A549 (cell line): ENCODE measurements around the gene ITPKC. TPM values are rescaled to one million over a fixed set of nuclear protein-coding genes. Genes with fewer than 3 reads are reported as not detected.
A peak's percentile ranks its signal among the peaks of the same experiment; 100 is the strongest.

ENCODE experiments used
- ATAC-seq, 2 experiments: fragments of 200-7000 bp in 1 of 2; fragments of >200 bp in 1 of 2; cut with Nextera tagmentation in 1 of 2; cut with Tn5 transposase in 1 of 2; 3 replicates each; pipeline versions ENCODE4 v1.8.0 to v1.9.1; 2018 to 2020; ENCODE audit warnings: mild to moderate bottlenecking in 1 of 2, moderate library complexity in 1 of 2
- CTCF ChIA-PET: fragments of 300-600 bp; sonication (Branson Sonifier 250); formaldehyde crosslinking; extraction: SDS; loops from one replicate; lab custom pipeline; 2021; ENCODE audit warnings: antibody characterized with exemption, inconsistent platforms; lab: Yijun Ruan, JAX
- POLR2A ChIA-PET: fragments of 350-600 bp; formaldehyde crosslinking; extraction: SDS; loops from one replicate; lab custom pipeline; 2021; ENCODE audit warnings: antibody characterized with exemption, inconsistent platforms; lab: Yijun Ruan, JAX
- DNase-seq, 2 experiments: peaks; one replicate each; pipeline versions ENCODE4 v3.0.0 to v3.0.0-alpha.2; 2011 to 2016; ENCODE audit warnings: low read depth in 1 of 2, low spot score in 1 of 2
- FAIRE-seq: peaks from 2 replicates; lab custom pipeline; 2011; peaks lifted over from hg19 to GRCh38; lab: Jason Lieb, UNC
- H3K27ac ChIP-seq, 2 experiments: fragments of >200 bp; sonication (Bioruptor Twin); formaldehyde crosslinking; 3 replicates each; pipeline ENCODE4 v1.5.1; 2016 to 2017
- H3K4me1 ChIP-seq: fragments of >200 bp; sonication (Bioruptor Twin); formaldehyde crosslinking; 3 replicates; pipeline ENCODE4 v1.6.1; 2016
- H3K4me2 ChIP-seq: fragments of >200 bp; sonication (Bioruptor Twin); formaldehyde crosslinking; 3 replicates; pipeline ENCODE4 v1.6.1; 2016
- H3K4me3 ChIP-seq: fragments of >200 bp; sonication (Bioruptor Twin); formaldehyde crosslinking; 3 replicates; pipeline ENCODE4 v1.5.1; 2016
- H3K9me3 ChIP-seq: fragments of >200 bp; sonication (Bioruptor Twin); formaldehyde crosslinking; 3 replicates; pipeline ENCODE4 v1.6.1; 2016
- ATOH8 ChIP-seq: fragments of 250-450 bp; sonication (Bioruptor Pico); IDR thresholded peaks from 2 replicates; pipeline ENCODE4 v1.5.0; 2020; ENCODE audit warnings: low read depth, mild to moderate bottlenecking, moderate library complexity
- BHLHE40 ChIP-seq: IDR thresholded peaks from 2 replicates; pipeline ENCODE4 v1.6.1; 2012; ENCODE audit warnings: low read depth, low read length, inconsistent platforms
- CEBPB ChIP-seq, 2 experiments: fragments of >200 bp in 1 of 2; sonication (Bioruptor Twin) in 1 of 2; formaldehyde crosslinking in 1 of 2; IDR thresholded peaks; 2 replicates each; pipeline ENCODE4 v1.6.1; 2012 to 2016
- CHD2 ChIP-seq: fragments of 150-350 bp; IDR thresholded peaks from 2 replicates; pipeline ENCODE4 v1.6.1; 2014; ENCODE audit warnings: low read length; ENCODE audit not compliant: partially characterized antibody
- CHD4 ChIP-seq: fragments of 200-600 bp; sonication (generic); IDR thresholded peaks from 2 replicates; pipeline ENCODE4 v1.6.1; 2016; ENCODE audit warnings: antibody characterized with exemption, mild to moderate bottlenecking, borderline replicate concordance
- EHMT2 ChIP-seq: fragments of 200-600 bp; sonication (generic); IDR thresholded peaks from 2 replicates; pipeline ENCODE4 v1.6.1; 2016; ENCODE audit warnings: antibody characterized with exemption, low read depth, mild to moderate bottlenecking, moderate library complexity
- EP300 ChIP-seq, 2 experiments: fragments of >200 bp; sonication (Bioruptor Twin); formaldehyde crosslinking; IDR thresholded peaks; 2 replicates in 1 of 2; 3 replicates in 1 of 2; pipeline ENCODE4 v1.6.1; 2016 to 2017
- FOSB ChIP-seq: fragments of 250-450 bp; sonication (Bioruptor Pico); IDR thresholded peaks from 2 replicates; pipeline ENCODE4 v1.5.0; 2020; ENCODE audit warnings: mild to moderate bottlenecking, moderate library complexity
- HES2 ChIP-seq: fragments of >200 bp; sonication (Bioruptor Twin); formaldehyde crosslinking; IDR thresholded peaks from 2 replicates; pipeline ENCODE4 v1.6.1; 2016
- HEYL ChIP-seq: fragments of 250-450 bp; sonication (Bioruptor Pico); IDR thresholded peaks from 2 replicates; pipeline ENCODE4 v1.8.0; 2021; ENCODE audit warnings: mild to moderate bottlenecking, moderate library complexity
- HMGXB4 ChIP-seq: fragments of 250-450 bp; sonication (Bioruptor Pico); IDR thresholded peaks from 2 replicates; pipeline ENCODE4 v1.5.0; 2021; ENCODE audit warnings: mild to moderate bottlenecking, moderate library complexity, borderline replicate concordance
- HOXA7 ChIP-seq: fragments of 250-450 bp; sonication (Bioruptor Pico); IDR thresholded peaks from 2 replicates; pipeline ENCODE4 v1.5.0; 2020; ENCODE audit warnings: mild to moderate bottlenecking, moderate library complexity
- HOXB13 ChIP-seq: fragments of 250-450 bp; sonication (Bioruptor Pico); IDR thresholded peaks from 2 replicates; pipeline ENCODE4 v1.5.0; 2020; ENCODE audit warnings: low read depth, mild to moderate bottlenecking, moderate library complexity
- HOXB5 ChIP-seq: fragments of 250-450 bp; sonication (Bioruptor Pico); IDR thresholded peaks from 2 replicates; pipeline ENCODE4 v1.5.0; 2020; ENCODE audit warnings: mild to moderate bottlenecking, moderate library complexity
- KDM1A ChIP-seq: fragments of 200-600 bp; sonication (generic); IDR thresholded peaks from 2 replicates; pipeline ENCODE4 v1.6.1; 2016; ENCODE audit warnings: low read depth, mild to moderate bottlenecking
- KDM5A ChIP-seq: fragments of 200-600 bp; sonication (generic); IDR thresholded peaks from 2 replicates; pipeline ENCODE4 v1.6.1; 2016; ENCODE audit warnings: antibody characterized with exemption, mild to moderate bottlenecking
- MAZ ChIP-seq: fragments of 150-350 bp; IDR thresholded peaks from 2 replicates; pipeline ENCODE4 v1.6.1; 2014; ENCODE audit warnings: antibody characterized with exemption, low read depth, low read length, borderline replicate concordance
- MYC ChIP-seq: IDR thresholded peaks from 2 replicates; pipeline ENCODE4 v1.6.1; 2012; ENCODE audit warnings: mild to moderate bottlenecking, inconsistent platforms, low read length, improper control_type of control experiment, borderline replicate concordance
- NFE2L2 ChIP-seq: fragments of 150-350 bp; conservative IDR thresholded peaks from 2 replicates; pipeline ENCODE4 v1.6.1; 2014; ENCODE audit warnings: low read length
- POLR2A ChIP-seq: IDR thresholded peaks from 2 replicates; pipeline ENCODE4 v1.6.1; 2012; ENCODE audit warnings: mild to moderate bottlenecking, low read length
- POLR2AphosphoS2 ChIP-seq: conservative IDR thresholded peaks from 2 replicates; pipeline ENCODE4 v1.6.1; 2012; ENCODE audit warnings: low read length, improper control_type of control experiment, inconsistent platforms
- SMC3 ChIP-seq: fragments of >200 bp; sonication (Bioruptor Twin); formaldehyde crosslinking; IDR thresholded peaks from 3 replicates; pipeline ENCODE4 v1.6.1; 2018; ENCODE audit warnings: inconsistent platforms
- SREBF2 ChIP-seq: fragments of 450-650 bp; IDR thresholded peaks from 2 replicates; pipeline ENCODE4 v1.6.1; 2014; ENCODE audit warnings: mild to moderate bottlenecking, moderate library complexity
- TFCP2L1 ChIP-seq: fragments of 250-450 bp; sonication (Bioruptor Pico); IDR thresholded peaks from 2 replicates; pipeline ENCODE4 v1.5.0; 2021; ENCODE audit warnings: mild to moderate bottlenecking
- ZC3H11A ChIP-seq: fragments of 450-650 bp; IDR thresholded peaks from 2 replicates; pipeline ENCODE4 v1.6.1; 2014; ENCODE audit warnings: antibody characterized with exemption, mild to moderate bottlenecking
- ZFP36 ChIP-seq: fragments of 450-650 bp; IDR thresholded peaks from 2 replicates; pipeline ENCODE4 v1.6.1; 2014; ENCODE audit warnings: borderline replicate concordance; ENCODE audit not compliant: partially characterized antibody
- ZNF302 ChIP-seq: fragments of 250-450 bp; sonication (Bioruptor Pico); IDR thresholded peaks from 2 replicates; pipeline ENCODE4 v1.9.0; 2021; ENCODE audit warnings: inconsistent platforms, mild to moderate bottlenecking, moderate library complexity
- ZSCAN20 ChIP-seq: fragments of 250-450 bp; sonication (Bioruptor Pico); IDR thresholded peaks from 2 replicates; pipeline ENCODE4 v1.8.0; 2022; ENCODE audit warnings: mild to moderate bottlenecking, moderate library complexity
- WGBS: methylation state at CpG from one replicate; pipeline ENCODE4 v1.1.6; 2017; ENCODE audit errors: missing lambda C conversion rate; 5-methylcytosine and 5-hydroxymethylcytosine counted together
- polyA plus RNA-seq, 4 experiments: library from polyadenylated mRNA; depleted of rRNA in 3 of 4; stranded (reverse); fragments of >200 nt; fragmentation: RNase III in 1 of 4; extraction: RNeasy Plus Mini Kit Qiagen cat#74134 plus additional on column Dnase treatment in 1 of 4; gene quantifications; 2 replicates in 3 of 4; 3 replicates in 1 of 4; pipeline ENCODE4 v1.2.3, GENCODE V29; 2011 to 2017
- TF ChIP-seq, protein P1 (sequence below): fragments of >200 bp; sonication (Bioruptor Twin); formaldehyde crosslinking; IDR thresholded peaks from 3 replicates; pipeline ENCODE4 v1.6.1; 2016
- TF ChIP-seq, protein P2 (sequence below): IDR thresholded peaks from 2 replicates; pipeline ENCODE4 v1.6.1; 2012; ENCODE audit warnings: low read depth, borderline replicate concordance
- TF ChIP-seq, protein P3 (sequence below): fragments of 450-650 bp; IDR thresholded peaks from 2 replicates; pipeline ENCODE4 v1.6.1; 2014; ENCODE audit warnings: antibody characterized with exemption
- TF ChIP-seq, protein P4 (sequence below): fragments of >200 bp; sonication (Bioruptor Twin); formaldehyde crosslinking; IDR thresholded peaks from 3 replicates; pipeline ENCODE4 v1.5.1; 2016
- TF ChIP-seq, protein P5 (sequence below): IDR thresholded peaks from 2 replicates; pipeline ENCODE4 v1.6.1; 2012

Gene ITPKC
- polyA plus RNA-seq, 2 of the 4 experiments (the other 2 are of a cell fraction), result 6.5 to 7.9 TPM

GRCh38 chr19:40716031-40716481, 856 bp upstream of the ITPKC start:
- 1% methylated on average over 8 of the region's 8 CpGs for WGBS
- Histone ChIP-seq H3K4me3 (peak overlapping the region; percentile 64), H3K9me3 (no peaks in the 10 kb centered on the region), H3K4me1 (peaks cover 31% of the 10 kb centered on the region), H3K4me2 (peak overlapping the region; percentile 95), H3K27ac (peak overlapping the region; percentile 88 to 93)
- DNase-seq, result peak; percentile 93 to 96
- ChIA-PET POLR2A (interaction anchor here (0.6 to 2.4 kb wide), 16 partner anchors 14 to 648 kb away, joined by 3 to 71 read pairs (median 6); partner anchors contain the start of genes ACTMAP, B9D2, EGLN2 and NUMBL), CTCF (interaction anchor here (0.7 to 2.4 kb wide), 12 partner anchors 9 to 428 kb away, joined by 3 to 23 read pairs (median 4); partner anchors contain the start of gene EGLN2)
- ATAC-seq, result peak; percentile 5 to 17
- peak; percentile 7 for FAIRE-seq
- peak; percentile 53 for TF ChIP-seq ZFP36
- TF ChIP-seq, protein P1, sequence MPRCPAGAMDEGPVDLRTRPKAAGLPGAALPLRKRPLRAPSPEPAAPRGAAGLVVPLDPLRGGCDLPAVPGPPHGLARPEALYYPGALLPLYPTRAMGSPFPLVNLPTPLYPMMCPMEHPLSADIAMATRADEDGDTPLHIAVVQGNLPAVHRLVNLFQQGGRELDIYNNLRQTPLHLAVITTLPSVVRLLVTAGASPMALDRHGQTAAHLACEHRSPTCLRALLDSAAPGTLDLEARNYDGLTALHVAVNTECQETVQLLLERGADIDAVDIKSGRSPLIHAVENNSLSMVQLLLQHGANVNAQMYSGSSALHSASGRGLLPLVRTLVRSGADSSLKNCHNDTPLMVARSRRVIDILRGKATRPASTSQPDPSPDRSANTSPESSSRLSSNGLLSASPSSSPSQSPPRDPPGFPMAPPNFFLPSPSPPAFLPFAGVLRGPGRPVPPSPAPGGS, result peak; percentile 56; the same call in 2 of the 3 replicates
- TF ChIP-seq, protein P2, sequence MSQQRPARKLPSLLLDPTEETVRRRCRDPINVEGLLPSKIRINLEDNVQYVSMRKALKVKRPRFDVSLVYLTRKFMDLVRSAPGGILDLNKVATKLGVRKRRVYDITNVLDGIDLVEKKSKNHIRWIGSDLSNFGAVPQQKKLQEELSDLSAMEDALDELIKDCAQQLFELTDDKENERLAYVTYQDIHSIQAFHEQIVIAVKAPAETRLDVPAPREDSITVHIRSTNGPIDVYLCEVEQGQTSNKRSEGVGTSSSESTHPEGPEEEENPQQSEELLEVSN, result no peak
- peak; percentile 81 for TF ChIP-seq FOSB (CRISPR knock-in tag)
- TF ChIP-seq EP300 (IDR thresholded peaks at IDR 0.05), result no peak
- no peak for TF ChIP-seq ZNF302 (CRISPR knock-in tag)
- no peak for TF ChIP-seq SREBF2
- TF ChIP-seq, protein P3, sequence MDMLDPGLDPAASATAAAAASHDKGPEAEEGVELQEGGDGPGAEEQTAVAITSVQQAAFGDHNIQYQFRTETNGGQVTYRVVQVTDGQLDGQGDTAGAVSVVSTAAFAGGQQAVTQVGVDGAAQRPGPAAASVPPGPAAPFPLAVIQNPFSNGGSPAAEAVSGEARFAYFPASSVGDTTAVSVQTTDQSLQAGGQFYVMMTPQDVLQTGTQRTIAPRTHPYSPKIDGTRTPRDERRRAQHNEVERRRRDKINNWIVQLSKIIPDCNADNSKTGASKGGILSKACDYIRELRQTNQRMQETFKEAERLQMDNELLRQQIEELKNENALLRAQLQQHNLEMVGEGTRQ, result peak; percentile 11
- 0 out of 2 replicates have a peak, but pooled peaks have one; percentile 74 for TF ChIP-seq TFCP2L1 (CRISPR knock-in tag)
- TF ChIP-seq ZC3H11A, result no peak
- no peak; the same call in 1 of the 2 replicates for TF ChIP-seq HOXB13 (CRISPR knock-in tag)
- TF ChIP-seq HOXB5 (CRISPR knock-in tag), result peak; percentile 55; the same call in 1 of the 2 replicates
- TF ChIP-seq HOXA7, result no peak; the same call in none of the 2 replicates
- TF ChIP-seq CHD2, result no peak
- TF ChIP-seq POLR2A, result no peak
- TF ChIP-seq CHD4, result no peak
- TF ChIP-seq EHMT2, result no peak
- no peak for TF ChIP-seq NFE2L2
- no peak for TF ChIP-seq ZSCAN20 (CRISPR knock-in tag)
- TF ChIP-seq, protein P4, sequence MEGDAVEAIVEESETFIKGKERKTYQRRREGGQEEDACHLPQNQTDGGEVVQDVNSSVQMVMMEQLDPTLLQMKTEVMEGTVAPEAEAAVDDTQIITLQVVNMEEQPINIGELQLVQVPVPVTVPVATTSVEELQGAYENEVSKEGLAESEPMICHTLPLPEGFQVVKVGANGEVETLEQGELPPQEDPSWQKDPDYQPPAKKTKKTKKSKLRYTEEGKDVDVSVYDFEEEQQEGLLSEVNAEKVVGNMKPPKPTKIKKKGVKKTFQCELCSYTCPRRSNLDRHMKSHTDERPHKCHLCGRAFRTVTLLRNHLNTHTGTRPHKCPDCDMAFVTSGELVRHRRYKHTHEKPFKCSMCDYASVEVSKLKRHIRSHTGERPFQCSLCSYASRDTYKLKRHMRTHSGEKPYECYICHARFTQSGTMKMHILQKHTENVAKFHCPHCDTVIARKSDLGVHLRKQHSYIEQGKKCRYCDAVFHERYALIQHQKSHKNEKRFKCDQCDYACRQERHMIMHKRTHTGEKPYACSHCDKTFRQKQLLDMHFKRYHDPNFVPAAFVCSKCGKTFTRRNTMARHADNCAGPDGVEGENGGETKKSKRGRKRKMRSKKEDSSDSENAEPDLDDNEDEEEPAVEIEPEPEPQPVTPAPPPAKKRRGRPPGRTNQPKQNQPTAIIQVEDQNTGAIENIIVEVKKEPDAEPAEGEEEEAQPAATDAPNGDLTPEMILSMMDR, result no peak
- no peak for TF ChIP-seq MYC
- TF ChIP-seq MAZ, result no peak
- TF ChIP-seq, protein P5, sequence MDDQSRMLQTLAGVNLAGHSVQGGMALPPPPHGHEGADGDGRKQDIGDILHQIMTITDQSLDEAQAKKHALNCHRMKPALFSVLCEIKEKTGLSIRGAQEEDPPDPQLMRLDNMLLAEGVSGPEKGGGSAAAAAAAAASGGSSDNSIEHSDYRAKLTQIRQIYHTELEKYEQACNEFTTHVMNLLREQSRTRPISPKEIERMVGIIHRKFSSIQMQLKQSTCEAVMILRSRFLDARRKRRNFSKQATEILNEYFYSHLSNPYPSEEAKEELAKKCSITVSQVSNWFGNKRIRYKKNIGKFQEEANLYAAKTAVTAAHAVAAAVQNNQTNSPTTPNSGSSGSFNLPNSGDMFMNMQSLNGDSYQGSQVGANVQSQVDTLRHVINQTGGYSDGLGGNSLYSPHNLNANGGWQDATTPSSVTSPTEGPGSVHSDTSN, result peak; percentile 54; the same call in 1 of the 2 replicates
- TF ChIP-seq BHLHE40, result peak; percentile 11; the same call in 1 of the 2 replicates
- no peak for TF ChIP-seq HEYL (CRISPR knock-in tag)
- TF ChIP-seq SMC3, result no peak
- TF ChIP-seq HMGXB4 (CRISPR knock-in tag), result no peak
- no peak for TF ChIP-seq POLR2AphosphoS2
- peak in 1 of 2 experiments; percentile 6; a peak in 1 of 4 replicates for TF ChIP-seq CEBPB (IDR thresholded peaks at IDR 0.05)
- peak; percentile 79; the same call in 1 of the 2 replicates for TF ChIP-seq ATOH8 (CRISPR knock-in tag)
- TF ChIP-seq KDM1A, result no peak
- TF ChIP-seq KDM5A, result no peak
- TF ChIP-seq HES2, result no peak
